ENCODE measurements around the gene GCFC2. TPM values are rescaled to one million over a fixed set of nuclear protein-coding genes. Genes with fewer than 3 reads are reported as not detected.

Gene GCFC2
- total and polyA plus RNA-seq, 2 of the 13 experiments (the other 11 are each of a cell fraction or from before 2014, with no cell fraction given): 26.8 to 49.0 TPM

DNA sequence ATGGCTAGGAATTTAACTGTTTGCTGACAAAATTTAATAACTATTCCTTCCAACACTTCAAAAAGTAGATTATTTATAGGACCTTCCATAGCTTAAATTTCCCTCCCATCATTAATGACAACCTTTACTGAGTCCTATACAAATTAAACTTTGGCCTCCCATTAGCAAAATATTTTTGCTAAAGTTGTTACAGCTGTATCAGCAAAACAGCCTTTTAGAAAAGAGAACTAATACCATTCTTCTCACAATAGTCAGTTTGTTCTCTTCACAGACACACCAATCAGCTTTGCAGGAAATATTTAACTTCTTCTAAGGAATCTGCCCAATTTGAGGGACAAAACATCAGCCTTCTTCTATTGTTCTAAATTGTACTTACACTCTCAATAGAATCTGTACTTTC lies 12.0 kb upstream of the GCFC2 start:
- H3K27ac ChIP-seq (ENCODE audit: extremely low read length, insufficient read depth, low read length): no peak overlapping the region
- H3K36me3 ChIP-seq (replicated peaks in 1 of 2; ENCODE audit: control insufficient read depth in 1 of 2, insufficient read depth in 2 of 2, low read length in 2 of 2): no peaks in the 10 kb centered on the region
- FAIRE-seq: no peak
- no peak overlapping the region for H3K4me2 ChIP-seq (ENCODE audit: low read depth, low read length)
- H3K9ac ChIP-seq (ENCODE audit: insufficient read depth, low read depth, low read length): no peak overlapping the region
- no peaks in the 10 kb centered on the region for H3K79me2 ChIP-seq (ENCODE audit: insufficient read depth, low read length)
- no TSS peak for BruUV-seq (replicated peaks)
- H4K20me1 ChIP-seq (ENCODE audit: insufficient read depth, low read length): no peaks in the 10 kb centered on the region
- no peak overlapping the region for H2AFZ ChIP-seq (ENCODE audit: low read length)
- POLR2A ChIA-PET: interaction anchor here (1.4 kb wide), 1 partner anchor 12 kb away, joined by 6 read pairs; the partner anchor contains the start of gene GCFC2
- CTCF ChIA-PET (ENCODE audit: low intra/inter-chr PET ratio, low total read pairs): no interaction called here
- no peak for ATAC-seq
- no peak for DNase-seq (ENCODE audit: low spot score)
- in situ Hi-C loops (cut with HindIII; ENCODE audit: extremely low pct_ligation_motif_present, low pct_unique_long_range_greater_than_20kb): no loop called here
- no peaks in the 10 kb centered on the region for H3K9me3 ChIP-seq (ENCODE audit: low read length)
- intact Hi-C loops (cut with micrococcal nuclease; ENCODE audit: unreplicated experiment): no loop called here
- no peak overlapping the region for H3K4me3 ChIP-seq (replicated peaks in 1 of 3; ENCODE audit: insufficient read depth in 1 of 3, low read depth in 2 of 3, low read length in 3 of 3)
- no peaks in the 10 kb centered on the region for H3K4me1 ChIP-seq (ENCODE audit: insufficient read depth, low read length)
- TF ChIP-seq RFX1 (IDR thresholded peaks at IDR 0.05) (no peak), MAFF (IDR thresholded peaks at IDR 0.05; ENCODE audit: low read depth, low read length) (peak; percentile 59; the same call in 1 of the 2 replicates), MAFK (conservative IDR thresholded peaks at IDR 0.05 in 1 of 2, IDR thresholded peaks at IDR 0.05 in 1 of 2; ENCODE audit: low read length in 2 of 2) (peak; percentile 62 to 69), CBX1 (IDR thresholded peaks at IDR 0.05; ENCODE audit: low read depth) (no peak)
- H3K27me3 ChIP-seq (ENCODE audit: control insufficient read depth in 1 of 2, insufficient read depth in 2 of 2, low read length in 2 of 2): no peaks in the 10 kb centered on the region

DNA sequence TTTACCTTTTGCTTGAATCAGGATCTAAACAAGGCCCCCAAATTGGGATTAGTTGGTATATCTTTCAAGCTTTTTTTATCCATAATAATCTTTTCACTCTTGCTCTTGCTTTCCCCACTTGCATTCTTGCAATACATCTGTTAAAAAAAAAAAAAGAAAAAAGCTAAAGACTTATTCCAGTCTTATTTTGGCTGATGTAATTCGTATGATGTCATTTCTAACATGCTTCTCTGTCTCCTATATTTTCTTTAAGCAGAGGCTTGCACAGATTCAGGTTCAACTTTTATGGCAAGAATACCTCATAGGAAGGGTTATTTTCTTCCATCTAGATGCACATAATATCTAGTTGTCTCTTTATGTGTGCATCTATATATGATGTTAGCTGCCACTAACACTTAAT lies 9.8 kb upstream of the GCFC2 start:
- Histone ChIP-seq H3K4me1 (ENCODE audit: insufficient read depth, low read length) (no peaks in the 10 kb centered on the region), H3K27ac (ENCODE audit: extremely low read length, insufficient read depth, low read length) (no peak overlapping the region), H3K4me2 (ENCODE audit: low read depth, low read length) (no peak overlapping the region), H3K27me3 (ENCODE audit: control insufficient read depth in 1 of 2, insufficient read depth in 2 of 2, low read length in 2 of 2) (no peaks in the 10 kb centered on the region), H3K9me3 (ENCODE audit: low read length) (no peaks in the 10 kb centered on the region), H4K20me1 (ENCODE audit: insufficient read depth, low read length) (no peaks in the 10 kb centered on the region), H2AFZ (ENCODE audit: low read length) (no peak overlapping the region), H3K4me3 (replicated peaks in 1 of 3; ENCODE audit: insufficient read depth in 1 of 3, low read depth in 2 of 3, low read length in 3 of 3) (no peak overlapping the region), H3K79me2 (ENCODE audit: insufficient read depth, low read length) (no peaks in the 10 kb centered on the region), H3K9ac (ENCODE audit: insufficient read depth, low read depth, low read length) (no peak overlapping the region), H3K36me3 (replicated peaks in 1 of 2; ENCODE audit: control insufficient read depth in 1 of 2, insufficient read depth in 2 of 2, low read length in 2 of 2) (no peaks in the 10 kb centered on the region)
- intact Hi-C loops (cut with micrococcal nuclease; ENCODE audit: unreplicated experiment): no loop called here
- no TSS peak for BruUV-seq (replicated peaks)
- 1% methylated on average over 1 of the region's 1 CpG for WGBS (ENCODE audit: low lambda C conversion rate)
- ChIA-PET CTCF (ENCODE audit: low intra/inter-chr PET ratio, low total read pairs) (no interaction called here), POLR2A (interaction anchor here (1.6 kb wide), 1 partner anchor 10 kb away, joined by 3 read pairs; the partner anchor contains the start of gene GCFC2)
- ATAC-seq: no peak
- TF ChIP-seq ZSCAN25 (CRISPR knock-in tag; IDR thresholded peaks at IDR 0.05) (no peak), ATF7 (IDR thresholded peaks at IDR 0.05) (peak; percentile 82), ATF7 (CRISPR knock-in tag; IDR thresholded peaks at IDR 0.05) (no peak)
- FAIRE-seq: no peak
- DNase-seq (ENCODE audit: low spot score): no peak
- in situ Hi-C loops (cut with HindIII; ENCODE audit: extremely low pct_ligation_motif_present, low pct_unique_long_range_greater_than_20kb): no loop called here
